HUDEP-2 (cell line): ENCODE data around the gene GYS2.

ENCODE experiments used
- DNase-seq, 76 experiments: peaks; one replicate each; lab custom pipeline; 2025; ENCODE audit not compliant: unreplicated experiment in 76 of 76; lab: John Stamatoyannopoulos, UW

The GYS2 gene

GRCh38 chr12:21558100-21558679, 46.5 kb downstream of the GYS2 start:
- DNase-seq, result no peak

GRCh38 chr12:21553329-21553675, 51.3 kb downstream of the GYS2 start:
- no peak for DNase-seq

GRCh38 chr12:21552635-21553328, 51.9 kb downstream of the GYS2 start:
- no peak for DNase-seq

GRCh38 chr12:21551841-21552465, 52.7 kb downstream of the GYS2 start:
- DNase-seq, result no peak

- no peak for DNase-seq
Measured at GRCh38 chr12:21547437-21547836, 57.2 kb downstream of the GYS2 start.

- DNase-seq, result no peak
Measured at GRCh38 chr12:21546716-21547115, 57.9 kb downstream of the GYS2 start.

- no peak for DNase-seq
Measured at GRCh38 chr12:21545557-21545956, 59.1 kb downstream of the GYS2 start.

GRCh38 chr12:21543151-21543550, 61.5 kb downstream of the GYS2 start:
- DNase-seq, result no peak

- no peak for DNase-seq
Measured at GRCh38 chr12:21542403-21542802, 62.2 kb downstream of the GYS2 start.

- no peak for DNase-seq
Measured at GRCh38 chr12:21541773-21542172, 62.9 kb downstream of the GYS2 start.

GRCh38 chr12:21539797-21540196, 64.8 kb downstream of the GYS2 start:
- DNase-seq, result no peak

GRCh38 chr12:21538061-21538653, 66.5 kb downstream of the GYS2 start:
- DNase-seq, result no peak

- no peak for DNase-seq
Measured at GRCh38 chr12:21529456-21529855, 75.2 kb downstream of the GYS2 start.

- DNase-seq, result no peak
Measured at GRCh38 chr12:21528953-21529352, 75.7 kb downstream of the GYS2 start.

- DNase-seq, result peak in 21 of 76 experiments; percentile 2 to 41 (median 14)
Measured at GRCh38 chr12:21527451-21528180, 77.0 kb downstream of the GYS2 start.

- DNase-seq, result no peak
Measured at GRCh38 chr12:21526721-21527345, 77.8 kb downstream of the GYS2 start.

- no peak for DNase-seq
Measured at GRCh38 chr12:21526053-21526452, 78.6 kb downstream of the GYS2 start, which contains the start of gene SPX. Gene SPX (plus strand): TSS chr12:21526296. CDS start chr12:21526473, 177 bp downstream.

GRCh38 chr12:21523148-21523547, 81.5 kb downstream of the GYS2 start:
- DNase-seq, result no peak

GRCh38 chr12:21521541-21521940, 83.1 kb downstream of the GYS2 start:
- no peak for DNase-seq

GRCh38 chr12:21518451-21518850, 86.2 kb downstream of the GYS2 start:
- DNase-seq, result no peak

- no peak for DNase-seq
Measured at GRCh38 chr12:21516281-21516680, 88.4 kb downstream of the GYS2 start.
